T-helper 9 cell (primary cell): ENCODE measurements around the gene DCST1.

Experiments
- DNase-seq: peaks from one replicate; pipeline ENCODE4 v3.0.0-alpha.2; 2020

DCST1 gene

GRCh38 chr1:155037043-155037442, 3.4 kb downstream of the DCST1 start:
- DNase-seq, result no peak

GRCh38 chr1:155037851-155038441, 4.3 kb downstream of the DCST1 start:
- no peak for DNase-seq

- no peak for DNase-seq
Observed at GRCh38 chr1:155038602-155039307, 5.1 kb downstream of the DCST1 start.

- no peak for DNase-seq
Observed at GRCh38 chr1:155039308-155039669, 5.7 kb downstream of the DCST1 start.

- DNase-seq, result no peak
Observed at GRCh38 chr1:155040358-155041093, 6.9 kb downstream of the DCST1 start.

GRCh38 chr1:155042789-155043188, 9.2 kb downstream of the DCST1 start:
- no peak for DNase-seq

GRCh38 chr1:155043301-155043702, 9.7 kb downstream of the DCST1 start:
- DNase-seq, result no peak

GRCh38 chr1:155043793-155044192, 10.2 kb downstream of the DCST1 start:
- DNase-seq, result no peak

GRCh38 chr1:155044365-155044764, 10.7 kb downstream of the DCST1 start:
- DNase-seq, result no peak

- peak; percentile 32 for DNase-seq
Observed at GRCh38 chr1:155044812-155045657, 11.4 kb downstream of the DCST1 start.

- no peak for DNase-seq
Observed at GRCh38 chr1:155048449-155049334, 15.1 kb downstream of the DCST1 start.

- no peak for DNase-seq
Observed at GRCh38 chr1:155049651-155050559, 16.3 kb downstream of the DCST1 start.

GRCh38 chr1:155050560-155051341, 17.1 kb downstream of the DCST1 start, which contains the start of gene ADAM15:
ADAM15 (plus strand) TSS chr1:155051316; CDS start chr1:155051387, 71 bp downstream.
- DNase-seq, result peak; percentile 83

GRCh38 chr1:155051342-155051776, 17.7 kb downstream of the DCST1 start:
- DNase-seq, result no peak

- DNase-seq, result peak; percentile 36
Observed at GRCh38 chr1:155051777-155052398, 18.3 kb downstream of the DCST1 start.

- no peak for DNase-seq
Observed at GRCh38 chr1:155052439-155053395, 19.1 kb downstream of the DCST1 start.

GRCh38 chr1:155053531-155054105, 20.0 kb downstream of the DCST1 start:
- DNase-seq, result no peak

GRCh38 chr1:155057104-155057503, 23.5 kb downstream of the DCST1 start:
- no peak for DNase-seq
